GM18861 (cell line): ENCODE results near the gene POLA1.
"Not testable (repeated sequence)": the region's sequence is repeated elsewhere in the genome, so short reads cannot be mapped to it uniquely, and the experiment has no call there.

ENCODE experiments used
- ATAC-seq: cut with Tn5 transposase; IDR thresholded peaks from one replicate; pipeline ENCODE4 v1.9.1; 2021; ENCODE audit not compliant: unreplicated experiment

The POLA1 gene, protein sequence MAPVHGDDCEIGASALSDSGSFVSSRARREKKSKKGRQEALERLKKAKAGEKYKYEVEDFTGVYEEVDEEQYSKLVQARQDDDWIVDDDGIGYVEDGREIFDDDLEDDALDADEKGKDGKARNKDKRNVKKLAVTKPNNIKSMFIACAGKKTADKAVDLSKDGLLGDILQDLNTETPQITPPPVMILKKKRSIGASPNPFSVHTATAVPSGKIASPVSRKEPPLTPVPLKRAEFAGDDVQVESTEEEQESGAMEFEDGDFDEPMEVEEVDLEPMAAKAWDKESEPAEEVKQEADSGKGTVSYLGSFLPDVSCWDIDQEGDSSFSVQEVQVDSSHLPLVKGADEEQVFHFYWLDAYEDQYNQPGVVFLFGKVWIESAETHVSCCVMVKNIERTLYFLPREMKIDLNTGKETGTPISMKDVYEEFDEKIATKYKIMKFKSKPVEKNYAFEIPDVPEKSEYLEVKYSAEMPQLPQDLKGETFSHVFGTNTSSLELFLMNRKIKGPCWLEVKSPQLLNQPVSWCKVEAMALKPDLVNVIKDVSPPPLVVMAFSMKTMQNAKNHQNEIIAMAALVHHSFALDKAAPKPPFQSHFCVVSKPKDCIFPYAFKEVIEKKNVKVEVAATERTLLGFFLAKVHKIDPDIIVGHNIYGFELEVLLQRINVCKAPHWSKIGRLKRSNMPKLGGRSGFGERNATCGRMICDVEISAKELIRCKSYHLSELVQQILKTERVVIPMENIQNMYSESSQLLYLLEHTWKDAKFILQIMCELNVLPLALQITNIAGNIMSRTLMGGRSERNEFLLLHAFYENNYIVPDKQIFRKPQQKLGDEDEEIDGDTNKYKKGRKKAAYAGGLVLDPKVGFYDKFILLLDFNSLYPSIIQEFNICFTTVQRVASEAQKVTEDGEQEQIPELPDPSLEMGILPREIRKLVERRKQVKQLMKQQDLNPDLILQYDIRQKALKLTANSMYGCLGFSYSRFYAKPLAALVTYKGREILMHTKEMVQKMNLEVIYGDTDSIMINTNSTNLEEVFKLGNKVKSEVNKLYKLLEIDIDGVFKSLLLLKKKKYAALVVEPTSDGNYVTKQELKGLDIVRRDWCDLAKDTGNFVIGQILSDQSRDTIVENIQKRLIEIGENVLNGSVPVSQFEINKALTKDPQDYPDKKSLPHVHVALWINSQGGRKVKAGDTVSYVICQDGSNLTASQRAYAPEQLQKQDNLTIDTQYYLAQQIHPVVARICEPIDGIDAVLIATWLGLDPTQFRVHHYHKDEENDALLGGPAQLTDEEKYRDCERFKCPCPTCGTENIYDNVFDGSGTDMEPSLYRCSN (N-terminal part only)

DNA sequence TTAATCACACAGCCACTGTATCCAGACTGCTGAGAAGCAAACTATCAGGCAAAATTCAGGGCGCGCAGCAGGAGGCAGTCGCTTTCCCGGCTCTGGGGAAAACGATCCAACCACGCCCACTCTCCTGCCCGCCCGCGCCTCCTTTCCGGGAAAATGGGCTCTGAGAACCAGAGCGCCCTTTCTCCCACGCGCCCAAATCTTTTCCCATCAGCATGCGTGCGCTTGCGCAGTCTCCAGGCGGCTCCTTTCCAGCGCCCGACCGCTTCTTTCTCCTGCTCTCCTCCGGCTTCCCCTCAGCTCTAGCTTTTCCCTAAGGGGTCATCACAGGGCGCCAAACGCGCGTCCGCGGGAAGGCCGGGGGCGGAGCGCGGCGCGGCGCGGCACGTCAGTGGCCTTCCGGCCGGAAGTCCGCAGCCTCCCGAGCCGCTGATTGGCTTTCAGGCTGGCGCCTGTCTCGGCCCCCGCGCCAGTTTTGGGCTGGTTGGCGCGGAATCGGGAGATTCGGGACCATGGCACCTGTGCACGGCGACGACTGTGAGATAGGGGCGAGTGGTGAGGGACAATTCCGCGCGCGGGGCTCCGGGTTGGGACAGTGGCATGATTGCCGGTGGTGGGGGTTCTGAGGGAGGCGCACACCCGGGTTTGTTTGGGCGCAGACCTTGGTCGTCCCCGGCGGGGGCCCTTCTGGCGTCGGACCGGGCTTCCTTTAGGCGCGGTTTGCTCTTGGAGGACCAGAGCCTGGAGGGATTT, at the start of gene POLA1:
POLA1 (plus strand) TSS at position 466 of the 750 bp plus-strand sequence; CDS start at position 510, 44 bp downstream.
- peak; percentile 95 for ATAC-seq

DNA sequence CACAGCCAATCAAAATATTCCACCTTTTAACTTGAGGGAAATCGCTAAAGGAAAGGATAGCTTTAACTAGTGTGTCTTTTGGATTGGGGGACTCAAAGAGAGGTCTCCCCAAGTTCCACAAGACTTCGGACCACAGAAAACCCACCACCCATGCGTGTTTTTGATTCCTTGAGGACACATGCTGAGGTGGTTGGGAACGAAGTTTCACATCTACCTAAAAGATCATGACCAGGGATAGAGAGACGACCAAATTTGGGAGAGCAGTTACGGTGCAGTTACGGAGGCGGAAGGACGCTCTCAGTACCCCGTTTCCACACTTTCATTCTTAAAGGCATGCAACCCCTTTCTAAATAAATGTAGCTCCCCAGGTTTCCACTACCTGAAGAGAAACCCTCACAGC, 47.7 kb upstream of the POLA1 start:
- no peak for ATAC-seq

DNA sequence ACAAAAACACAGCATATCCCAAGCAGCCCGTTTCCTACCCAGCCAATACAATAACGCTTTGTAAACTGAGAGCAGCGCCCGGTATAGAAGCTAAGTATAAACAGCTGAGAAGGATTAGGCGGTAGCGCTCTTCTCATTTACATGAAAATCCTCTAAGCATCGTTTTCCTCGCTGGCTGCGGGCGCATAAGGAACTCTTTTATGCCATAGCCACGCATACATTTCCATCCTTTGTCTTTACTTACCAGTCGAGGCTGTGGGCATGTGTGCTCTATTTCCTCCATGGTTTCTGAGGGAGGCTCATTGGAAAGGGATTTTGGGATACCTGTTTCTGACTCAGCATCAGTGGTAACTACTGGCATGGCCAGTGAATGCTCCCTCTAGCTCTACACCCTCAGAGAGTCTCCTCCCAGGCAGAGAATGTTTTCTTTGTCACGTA, 47.0 kb upstream of the POLA1 start:
- no peak for ATAC-seq

DNA sequence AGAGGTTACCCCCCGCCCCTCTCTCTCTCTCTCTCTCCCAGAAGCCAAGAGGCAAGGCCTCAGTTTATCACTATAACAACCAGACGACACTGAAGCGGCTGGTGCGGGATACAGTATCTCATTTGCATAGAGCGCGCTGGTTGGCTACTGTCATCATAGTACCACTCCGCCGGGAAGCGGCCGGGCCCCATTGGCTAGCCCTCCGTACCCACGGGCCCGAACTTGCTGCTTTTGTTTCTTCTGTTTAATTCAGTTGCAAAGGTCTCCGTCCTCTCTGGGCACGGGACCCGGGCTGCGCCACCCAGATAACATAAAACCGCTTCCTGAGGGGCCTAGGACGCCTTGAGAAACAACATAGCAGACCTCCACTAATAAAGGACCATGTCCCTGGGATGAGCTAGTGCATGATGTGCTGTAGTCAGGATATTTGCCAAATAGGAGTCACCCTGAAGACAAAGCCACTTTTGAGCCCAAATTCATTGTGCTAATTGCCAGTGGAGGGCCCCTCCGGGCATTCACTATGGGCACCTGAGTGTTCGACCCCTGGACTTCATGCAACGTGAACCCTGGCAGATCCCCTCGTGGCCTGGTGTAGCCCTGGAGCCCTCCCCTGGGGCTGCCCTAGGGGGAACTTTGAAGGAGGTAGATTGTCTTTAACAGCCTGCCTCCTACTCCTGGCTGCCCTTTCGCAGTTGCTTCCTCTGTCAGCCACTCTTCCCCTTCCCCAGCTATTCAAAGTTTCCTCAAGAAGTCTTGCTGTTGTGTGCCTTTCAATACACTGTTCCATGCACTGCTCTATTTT, 46.3 kb upstream of the POLA1 start, which contains the start of gene PCYT1B:
PCYT1B (minus strand) TSS at position 91 of the 802 bp plus-strand sequence. CDS start 242 bp downstream, outside the sequence.
- peak; percentile 56 for ATAC-seq

DNA sequence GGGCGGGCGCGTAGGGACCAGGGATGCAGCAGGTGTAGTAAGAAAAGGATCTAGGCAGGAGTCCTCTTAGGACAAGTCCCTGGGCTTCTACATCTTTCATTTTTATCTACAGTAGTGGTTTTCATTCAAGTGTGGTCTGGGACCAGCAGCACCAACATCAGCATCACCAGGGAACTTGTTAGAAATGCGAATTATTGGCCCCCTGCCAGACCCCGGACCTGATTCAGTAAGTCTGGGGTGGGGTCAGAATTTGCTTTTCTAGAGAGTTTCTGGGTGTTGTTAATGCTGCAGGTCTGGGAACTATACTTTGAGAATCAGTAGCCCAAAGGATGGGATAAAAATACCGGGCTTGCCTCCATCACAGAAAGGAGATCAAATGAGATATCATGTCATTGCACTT, 45.2 kb upstream of the POLA1 start:
- ATAC-seq: no peak

DNA sequence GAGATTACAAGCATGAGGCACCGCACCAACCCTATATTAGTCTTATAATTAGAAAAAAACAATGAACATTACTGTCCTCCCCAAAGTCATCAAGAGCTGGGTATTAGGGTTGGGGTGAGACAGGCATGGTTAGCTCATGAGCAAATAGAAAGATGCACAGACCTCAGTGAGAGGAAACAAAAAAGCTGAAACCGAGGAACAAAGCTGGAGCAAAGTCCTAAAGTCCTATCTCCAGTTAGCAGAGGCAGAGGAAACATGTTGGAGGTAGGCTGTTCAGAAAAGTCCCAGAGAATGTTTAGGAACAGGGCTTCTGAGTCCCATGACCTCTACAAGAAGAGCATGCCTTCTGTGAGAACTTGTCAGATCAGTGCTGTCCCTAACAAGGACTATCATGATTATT, 41.9 kb upstream of the POLA1 start:
- no peak for ATAC-seq

DNA sequence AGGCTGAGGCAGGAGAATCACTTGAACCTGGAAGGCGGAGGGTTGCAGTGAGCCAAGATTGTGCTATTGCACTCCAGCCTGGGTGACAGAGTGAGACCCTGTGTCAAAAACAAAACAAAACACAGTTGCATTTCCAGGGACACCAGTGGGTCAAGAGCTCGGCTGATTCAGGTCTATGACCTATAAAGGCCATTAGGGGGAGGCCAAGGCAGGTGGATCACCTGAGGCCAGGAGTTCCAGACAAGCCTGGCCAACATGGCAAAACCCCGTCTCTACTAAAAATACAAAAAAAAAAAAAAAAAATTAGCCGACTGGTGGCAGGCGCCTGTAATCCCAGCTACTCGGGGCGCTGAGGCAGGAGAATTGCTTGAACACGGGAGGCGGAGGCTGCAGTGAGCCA, 38.0 kb upstream of the POLA1 start:
- ATAC-seq: not testable (repeated sequence)

DNA sequence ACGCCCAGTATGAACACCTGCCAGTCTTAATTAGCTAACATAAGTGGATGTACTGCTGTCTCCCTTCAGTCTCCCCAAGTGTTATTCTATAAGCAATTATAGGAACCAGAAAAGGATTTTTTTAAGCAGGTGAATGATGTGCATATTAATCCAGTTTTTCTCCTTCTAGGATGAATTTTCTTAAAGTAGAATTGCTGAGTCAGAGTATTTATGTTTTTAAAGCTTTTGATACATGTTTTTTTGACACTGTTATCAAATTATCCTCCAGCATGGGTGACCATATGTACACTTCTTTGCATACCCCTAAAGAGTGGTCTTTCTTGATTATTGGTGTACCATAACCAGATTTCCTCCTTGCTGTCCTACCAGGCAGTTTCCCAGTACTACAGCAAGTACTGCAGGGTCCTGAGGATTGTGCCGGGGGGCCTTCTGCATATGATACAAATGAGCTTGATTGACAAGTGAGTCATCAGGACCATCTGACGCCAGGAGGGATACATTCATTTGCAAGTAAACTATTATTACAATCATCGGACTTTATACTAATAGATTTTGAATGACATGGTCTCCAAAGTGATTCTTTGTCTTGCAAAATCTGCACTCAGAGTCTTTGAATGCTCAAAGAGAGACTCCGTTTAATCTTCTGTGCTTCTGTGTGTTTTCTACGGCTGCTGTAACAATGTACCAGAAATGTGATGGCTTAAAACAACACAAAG, 35.9 kb upstream of the POLA1 start:
- ATAC-seq: no peak

DNA sequence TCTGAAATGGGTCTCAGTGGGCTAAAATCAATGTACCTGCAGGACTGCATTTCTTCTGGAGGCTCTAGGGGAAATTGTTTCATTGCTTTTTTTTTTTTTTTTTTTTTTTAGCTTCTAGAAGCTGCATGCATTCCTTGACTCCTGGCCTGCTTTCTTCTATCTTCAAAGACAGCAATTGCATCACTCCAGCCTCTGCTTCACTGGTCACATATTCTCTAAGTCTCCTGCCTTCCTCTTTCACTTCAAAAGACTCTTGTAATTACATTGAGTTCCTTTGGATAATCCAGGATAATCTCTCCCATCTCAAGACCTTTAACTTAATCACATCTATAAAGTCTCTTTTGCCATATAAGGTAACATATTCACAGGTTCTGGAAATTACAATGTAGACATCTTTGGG, 35.3 kb upstream of the POLA1 start:
- no peak for ATAC-seq

DNA sequence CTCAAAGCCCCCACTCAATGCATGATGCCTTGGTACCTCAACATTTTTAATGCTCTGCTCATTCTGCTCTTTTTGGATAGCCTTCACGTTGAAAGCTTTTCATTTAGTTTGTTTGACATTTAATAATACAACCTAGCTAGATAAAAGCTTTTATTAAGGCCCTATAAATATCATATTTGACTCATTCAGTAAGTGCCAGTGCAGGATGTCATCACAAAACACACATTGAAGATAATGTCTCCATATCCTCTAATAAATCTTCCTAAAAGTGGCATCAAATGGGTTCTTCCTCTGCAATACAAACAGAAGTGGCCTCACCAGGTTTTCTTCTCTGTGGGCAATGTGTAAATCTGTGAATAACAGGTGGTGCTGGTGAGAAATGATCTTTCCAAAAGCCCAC, 34.6 kb upstream of the POLA1 start:
- no peak for ATAC-seq

DNA sequence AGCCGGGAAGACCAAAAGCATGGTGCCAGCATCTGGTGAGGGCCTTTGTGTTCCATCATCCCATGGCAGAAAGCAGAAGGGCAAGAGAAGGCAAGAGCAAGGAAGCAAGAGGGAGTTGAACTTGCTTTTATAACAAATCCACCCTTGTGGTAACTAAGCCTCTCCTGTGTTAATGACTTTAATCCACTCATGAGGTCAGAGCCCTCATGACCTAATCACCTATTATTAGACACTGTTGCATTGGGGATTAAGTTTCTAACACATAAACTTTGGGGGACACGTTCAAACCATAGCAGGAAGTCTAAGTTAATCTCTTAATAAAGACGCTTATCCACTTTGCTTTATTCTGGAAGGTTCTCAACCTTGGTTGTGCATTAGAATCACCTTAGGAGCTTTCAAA, 34.1 kb upstream of the POLA1 start:
- no peak for ATAC-seq

DNA sequence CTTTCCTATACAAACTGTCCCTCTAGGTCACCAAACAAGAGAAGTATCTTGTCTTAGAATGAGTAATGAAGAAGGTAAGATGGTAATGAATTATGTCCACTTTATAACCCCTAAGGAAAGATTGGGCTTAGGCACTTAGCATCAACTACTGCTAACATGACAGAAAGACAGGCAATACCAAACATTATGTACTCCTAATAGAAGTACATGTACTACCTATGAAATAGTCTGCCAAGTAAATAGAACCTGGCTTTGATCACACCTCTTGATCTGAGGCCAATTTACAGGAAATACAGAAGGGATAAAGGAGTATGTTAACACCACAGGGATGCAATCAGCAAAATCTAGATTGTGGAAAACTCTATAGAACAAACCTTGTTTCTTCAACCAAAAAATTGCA, 32.4 kb upstream of the POLA1 start:
- no peak for ATAC-seq

DNA sequence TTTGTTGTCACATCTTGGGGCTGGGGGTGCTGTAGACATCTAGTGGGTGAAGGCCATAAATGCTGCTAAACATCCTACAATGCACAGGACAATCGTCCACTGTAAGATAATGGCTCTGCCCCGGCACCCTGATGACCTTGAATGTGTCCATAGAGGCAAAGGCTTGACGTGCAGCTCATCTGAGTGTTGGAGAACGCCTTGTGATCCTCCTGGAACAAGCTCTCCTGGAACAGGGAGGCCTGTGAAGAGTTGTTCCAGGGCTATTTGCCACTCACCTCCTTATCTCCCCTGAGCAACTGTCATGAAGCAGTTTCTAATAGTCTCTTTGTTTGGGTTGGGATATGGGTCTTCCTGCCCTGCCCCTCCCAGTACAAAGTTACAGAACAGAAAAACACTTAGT, 31.4 kb upstream of the POLA1 start:
- ATAC-seq: no peak

DNA sequence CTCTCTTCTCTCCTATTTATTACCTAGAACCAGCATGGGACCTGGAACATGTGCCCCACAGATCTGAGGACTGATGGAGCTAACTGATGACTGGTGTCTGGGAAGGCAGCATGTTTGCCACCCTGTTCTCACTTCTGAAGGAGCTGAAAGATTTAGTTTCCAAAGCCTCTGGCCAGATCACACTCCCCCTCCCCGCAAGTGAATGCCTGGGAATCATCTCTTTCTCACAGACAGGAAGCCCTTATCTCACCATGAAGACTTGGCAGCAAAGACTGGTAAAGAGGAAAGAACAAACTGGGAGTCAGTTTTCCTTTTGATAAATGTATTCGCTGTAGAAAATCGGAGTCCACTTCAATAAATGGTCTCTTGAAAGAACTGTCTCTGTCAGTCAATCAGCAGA, 25.6 kb upstream of the POLA1 start:
- no peak for ATAC-seq

DNA sequence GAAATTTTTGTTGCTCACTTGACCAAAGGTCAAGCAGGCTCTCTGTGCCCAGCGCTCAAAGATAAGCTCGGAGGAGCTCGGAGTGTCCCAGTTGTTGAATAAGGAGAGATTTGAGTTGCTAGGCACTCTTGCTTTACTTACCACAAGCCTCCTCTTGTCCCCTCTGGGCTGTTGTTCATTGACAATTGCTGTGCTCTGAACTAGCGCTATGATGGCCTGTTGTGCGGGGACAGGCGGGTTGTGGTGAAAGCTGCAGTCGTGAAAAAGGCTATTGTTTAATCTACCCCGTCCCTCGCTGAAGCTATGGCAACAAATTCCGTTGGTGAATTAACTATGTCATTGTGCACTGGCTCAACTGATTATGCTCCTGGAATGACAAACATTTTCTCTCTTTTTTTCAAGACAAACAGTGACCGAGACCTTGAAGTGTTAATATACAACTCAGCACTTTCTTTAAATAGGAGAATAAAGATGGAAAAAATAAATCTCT, 21.0 kb upstream of the POLA1 start:
- no peak for ATAC-seq

DNA sequence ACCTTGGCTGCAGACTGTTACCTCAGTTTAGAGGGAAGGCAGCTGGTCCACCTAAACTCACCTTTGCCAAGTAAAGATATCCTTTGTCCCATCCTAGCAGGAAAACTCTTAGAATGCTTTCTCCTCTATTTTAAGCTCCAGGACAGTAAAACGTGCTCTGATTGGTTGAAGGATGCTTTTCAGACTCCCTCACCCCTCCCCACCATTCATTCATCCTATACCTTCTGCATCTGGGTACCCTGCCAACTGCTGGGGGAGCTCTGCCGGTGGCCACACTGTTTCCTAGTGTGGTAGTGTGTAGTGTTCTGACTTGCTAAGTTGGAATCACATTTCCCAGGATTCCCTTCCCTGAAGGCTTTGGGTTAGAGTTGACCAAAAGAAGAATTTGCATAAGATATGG, 20.3 kb upstream of the POLA1 start:
- no peak for ATAC-seq

DNA sequence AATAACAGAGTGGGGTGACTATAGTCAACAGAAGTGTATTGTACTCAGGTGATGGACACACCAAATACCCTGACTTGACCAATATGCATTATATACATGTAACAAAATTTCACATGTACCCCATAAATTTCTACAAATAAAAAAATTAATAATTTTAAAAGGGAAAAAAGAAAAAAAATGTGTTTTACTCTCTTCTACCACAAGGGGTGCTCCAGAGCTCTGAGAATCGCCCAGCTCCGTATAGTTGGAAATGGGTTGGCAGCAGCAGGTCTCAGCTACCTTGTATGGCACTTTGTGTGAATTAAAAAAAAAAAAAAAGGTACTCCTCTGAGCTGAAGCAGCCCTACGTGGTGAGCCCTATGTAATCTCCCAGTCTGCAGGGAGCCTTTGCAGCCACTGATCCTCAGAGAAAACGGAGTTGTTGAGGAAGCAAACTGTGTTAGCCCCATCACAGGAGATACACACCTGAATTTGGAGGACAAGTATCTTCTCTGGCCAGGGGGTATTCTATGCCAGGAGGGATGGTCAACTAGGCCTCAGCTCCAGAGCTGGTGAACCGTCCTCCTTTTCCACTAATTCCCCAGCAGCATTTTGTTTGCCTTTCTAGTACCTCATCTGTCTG, 17.2 kb upstream of the POLA1 start:
- no peak for ATAC-seq

DNA sequence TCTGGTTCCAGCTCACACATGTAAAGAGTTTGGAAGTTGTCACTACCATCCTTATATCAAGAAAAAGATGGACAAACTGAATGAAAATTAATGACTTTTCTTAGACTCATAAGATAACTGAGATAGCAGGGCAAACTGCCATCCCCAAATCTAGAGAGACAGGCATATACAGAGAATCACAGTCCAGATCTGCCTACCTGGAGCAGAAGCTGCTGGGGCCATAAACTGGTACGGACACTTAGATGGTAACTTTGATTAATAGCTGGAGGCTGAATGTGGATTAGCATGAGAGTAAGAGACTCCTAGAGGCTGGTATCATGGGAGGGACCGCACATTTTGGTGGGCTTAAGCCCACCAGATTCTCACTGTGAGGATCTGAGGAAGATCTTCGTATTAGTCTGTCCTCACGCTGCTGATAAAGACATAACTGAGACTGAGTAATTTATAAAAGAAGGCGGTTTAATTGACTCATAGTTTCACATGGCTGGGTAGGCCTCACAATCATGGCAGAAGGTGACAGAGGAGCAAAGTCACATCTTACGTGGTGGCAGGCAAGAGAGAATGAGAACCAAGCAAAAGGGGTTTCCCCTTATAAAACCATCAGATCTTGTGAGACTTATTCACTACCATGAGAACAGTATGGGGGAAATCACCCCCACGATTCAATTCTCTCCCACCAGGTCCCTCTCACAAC, 10.8 kb upstream of the POLA1 start:
- no peak for ATAC-seq
